GM21526 (cell line): ENCODE data around the gene POU6F1.
"Not testable (repeated sequence)": the region's sequence is repeated elsewhere in the genome, so short reads cannot be mapped to it uniquely, and the experiment has no call there.

Experiments used
- ATAC-seq: cut with Tn5 transposase; IDR thresholded peaks from one replicate; pipeline ENCODE4 v1.9.1; 2021; ENCODE audit warnings: moderate library complexity; ENCODE audit not compliant: unreplicated experiment, low FRiP score

Gene POU6F1

GRCh38 chr12:51217968-51218606 is at the start of gene POU6F1:
Gene POU6F1, minus strand, starts transcription at chr12:51218062. Its CDS starts 11,226 bp downstream, at chr12:51206836.
- ATAC-seq = no peak

GRCh38 chr12:51265024-51265423 is 47.2 kb upstream of the POU6F1 start:
- no peak for ATAC-seq

GRCh38 chr12:51264297-51264696 is 46.4 kb upstream of the POU6F1 start:
- no peak for ATAC-seq

- no peak for ATAC-seq
Measured at GRCh38 chr12:51263341-51263740, 45.5 kb upstream of the POU6F1 start.

- no peak for ATAC-seq
Measured at GRCh38 chr12:51262758-51263177, 44.9 kb upstream of the POU6F1 start.

GRCh38 chr12:51259600-51259999 is 41.7 kb upstream of the POU6F1 start:
- not testable (repeated sequence) for ATAC-seq

- no peak for ATAC-seq
Measured at GRCh38 chr12:51254536-51254935, 36.7 kb upstream of the POU6F1 start.

GRCh38 chr12:51253276-51253675 is 35.4 kb upstream of the POU6F1 start:
- no peak for ATAC-seq

GRCh38 chr12:51247523-51248206 is 29.8 kb upstream of the POU6F1 start:
- no peak for ATAC-seq

GRCh38 chr12:51246254-51246853 is 28.5 kb upstream of the POU6F1 start:
- no peak for ATAC-seq

GRCh38 chr12:51245476-51246253 is 27.8 kb upstream of the POU6F1 start:
- ATAC-seq = no peak

GRCh38 chr12:51244269-51244668 is 26.4 kb upstream of the POU6F1 start:
- no peak for ATAC-seq

GRCh38 chr12:51242876-51243275 is 25.0 kb upstream of the POU6F1 start:
- no peak for ATAC-seq

- ATAC-seq = no peak
Measured at GRCh38 chr12:51242120-51242519, 24.3 kb upstream of the POU6F1 start.

- ATAC-seq = no peak
Measured at GRCh38 chr12:51240971-51241370, 23.1 kb upstream of the POU6F1 start.

GRCh38 chr12:51238510-51239334 is 20.9 kb upstream of the POU6F1 start, which contains the start of gene DAZAP2:
Gene DAZAP2, plus strand, starts transcription at chr12:51238826. Its CDS starts 82 bp downstream, at chr12:51238908.
- peak; percentile 78 for ATAC-seq

GRCh38 chr12:51238037-51238509 is 20.2 kb upstream of the POU6F1 start:
- peak; percentile 11 for ATAC-seq

GRCh38 chr12:51234530-51234929 is 16.7 kb upstream of the POU6F1 start:
- no peak for ATAC-seq

GRCh38 chr12:51232642-51233041 is 14.8 kb upstream of the POU6F1 start:
- no peak for ATAC-seq
